ENCODE results near the gene BICRAL. TPM values are rescaled to one million over a fixed set of nuclear protein-coding genes. Genes with fewer than 3 reads are reported as not detected.
"Not testable (repeated sequence)": the region's sequence is repeated elsewhere in the genome, so short reads cannot be mapped to it uniquely, and the experiment has no call there.

The BICRAL gene
- 1 to 10 TPM; 1.9 to 5.3 (median 2.4) TPM for polyA plus RNA-seq

GRCh38 chr6:42781796-42782688 is at the start of gene BICRAL:
Gene BICRAL, plus strand, starts transcription at chr6:42782052. Its CDS starts 39,971 bp downstream, at chr6:42822023.
- Mint-ChIP-seq H3K4me3 (peak within 1 kb of the TSS; percentile 97 to 98 (median 98)), H3K36me3 (peaks cover 0 to 4% (median 3%) of the 10 kb centered on the region in 3 donors), H3K27me3 (ENCODE audit: low read depth in 3 of 3) (peaks cover 28 to 32% (median 29%) of the 10 kb centered on the region in 3 donors), H3K4me1 (peaks cover 15 to 17% of the 10 kb centered on the region in 2 donors), H3K27ac (peak within 1 kb of the TSS in 5 of 6 donors; percentile 96 to 100 (median 100)), H3K9me3 (peaks cover 0 to 2% (median 0%) of the 10 kb centered on the region in 6 donors)
- peak; percentile 74 to 82 (median 80) for DNase-seq

- not testable (repeated sequence) for H3K27me3 Mint-ChIP-seq (ENCODE audit: low read depth in 3 of 3); DNase-seq; H3K4me3 Mint-ChIP-seq; H3K4me1 Mint-ChIP-seq; H3K27ac Mint-ChIP-seq; H3K36me3 Mint-ChIP-seq; H3K9me3 Mint-ChIP-seq
Observed at GRCh38 chr6:42733867-42734481, 47.9 kb upstream of the BICRAL start.

- no peak for DNase-seq
- Mint-ChIP-seq H3K27me3 (ENCODE audit: low read depth in 3 of 3) (peaks cover 0 to 5% (median 2%) of the 10 kb centered on the region in 3 donors), H3K9me3 (peaks cover 0 to 1% (median 0%) of the 10 kb centered on the region in 6 donors), H3K4me1 (no peaks in the 10 kb centered on the region), H3K4me3 (no peak overlapping the region), H3K36me3 (no peaks in the 10 kb centered on the region), H3K27ac (no peak overlapping the region)
Observed at GRCh38 chr6:42735976-42736375, 45.9 kb upstream of the BICRAL start.

- peaks cover 2 to 7% (median 7%) of the 10 kb centered on the region in 3 donors for H3K27me3 Mint-ChIP-seq (ENCODE audit: low read depth in 3 of 3)
- H3K4me1 Mint-ChIP-seq: peaks cover 9 to 12% of the 10 kb centered on the region in 2 donors
- peaks cover under 1 to 10% (median 1%) of the 10 kb centered on the region in 3 donors for H3K36me3 Mint-ChIP-seq
- peaks cover 5 to 16% (median 9%) of the 10 kb centered on the region in 6 donors for H3K9me3 Mint-ChIP-seq
- no peak overlapping the region for H3K4me3 Mint-ChIP-seq
- DNase-seq: no peak
- H3K27ac Mint-ChIP-seq: no peak overlapping the region
Observed at GRCh38 chr6:42740725-42741124, 41.1 kb upstream of the BICRAL start.

- peak overlapping the region in 3 of 6 donors; percentile 12 to 68 (median 33) for H3K27ac Mint-ChIP-seq
- peaks cover 6 to 18% (median 11%) of the 10 kb centered on the region in 6 donors for H3K9me3 Mint-ChIP-seq
- peaks cover 16 to 17% of the 10 kb centered on the region in 2 donors for H3K4me1 Mint-ChIP-seq
- no peak for DNase-seq
- peaks cover 13 to 15% (median 13%) of the 10 kb centered on the region in 3 donors for H3K27me3 Mint-ChIP-seq (ENCODE audit: low read depth in 3 of 3)
- peaks cover 3 to 12% (median 4%) of the 10 kb centered on the region in 3 donors for H3K36me3 Mint-ChIP-seq
- H3K4me3 Mint-ChIP-seq: peak overlapping the region; percentile 22 to 53 (median 30)
Observed at GRCh38 chr6:42742116-42742894, 39.5 kb upstream of the BICRAL start.

- no peak for DNase-seq
- peaks cover 33 to 35% of the 10 kb centered on the region in 2 donors for H3K4me1 Mint-ChIP-seq
- H3K4me3 Mint-ChIP-seq: peak overlapping the region; percentile 97 to 100 (median 99)
- peaks cover 4 to 18% (median 11%) of the 10 kb centered on the region in 6 donors for H3K9me3 Mint-ChIP-seq
- H3K27ac Mint-ChIP-seq: peak overlapping the region in 5 of 6 donors; percentile 50 to 100 (median 100)
- H3K27me3 Mint-ChIP-seq (ENCODE audit: low read depth in 3 of 3): peaks cover 13 to 15% (median 14%) of the 10 kb centered on the region in 3 donors
- peaks cover 4 to 12% (median 7%) of the 10 kb centered on the region in 3 donors for H3K36me3 Mint-ChIP-seq
Observed at GRCh38 chr6:42744351-42744893, 37.4 kb upstream of the BICRAL start.

- peak overlapping the region; percentile 95 to 100 (median 100) for H3K27ac Mint-ChIP-seq
- H3K36me3 Mint-ChIP-seq: peaks cover 4 to 12% (median 7%) of the 10 kb centered on the region in 3 donors
- peak; percentile 46 to 60 (median 50) for DNase-seq
- peaks cover 4 to 18% (median 11%) of the 10 kb centered on the region in 6 donors for H3K9me3 Mint-ChIP-seq
- H3K4me3 Mint-ChIP-seq: peak overlapping the region; percentile 97 to 100 (median 99)
- H3K27me3 Mint-ChIP-seq (ENCODE audit: low read depth in 3 of 3): peaks cover 10 to 15% (median 14%) of the 10 kb centered on the region in 3 donors
- H3K4me1 Mint-ChIP-seq: peaks cover 33 to 35% of the 10 kb centered on the region in 2 donors
Observed at GRCh38 chr6:42745083-42745639, 36.7 kb upstream of the BICRAL start.

- H3K36me3 Mint-ChIP-seq: peaks cover 4 to 12% (median 7%) of the 10 kb centered on the region in 3 donors
- H3K27ac Mint-ChIP-seq: peak within 1 kb of the TSS; percentile 95 to 100 (median 100)
- DNase-seq: peak; percentile 93 to 94 (median 93)
- H3K9me3 Mint-ChIP-seq: peaks cover 4 to 18% (median 11%) of the 10 kb centered on the region in 6 donors
- H3K4me1 Mint-ChIP-seq: peaks cover 33 to 35% of the 10 kb centered on the region in 2 donors
- peaks cover 10 to 15% (median 14%) of the 10 kb centered on the region in 3 donors for H3K27me3 Mint-ChIP-seq (ENCODE audit: low read depth in 3 of 3)
- H3K4me3 Mint-ChIP-seq: peak within 1 kb of the TSS; percentile 97 to 100 (median 99)
Observed at GRCh38 chr6:42745640-42746462, 36.0 kb upstream of the BICRAL start, which contains the start of gene TBCC. Gene TBCC, minus strand, starts transcription at chr6:42746103. Its CDS starts 30 bp downstream, at chr6:42746073.

GRCh38 chr6:42746463-42747391 is 35.1 kb upstream of the BICRAL start:
- peak overlapping the region; percentile 97 to 100 (median 99) for H3K4me3 Mint-ChIP-seq
- peaks cover 0 to 14% (median 11%) of the 10 kb centered on the region in 6 donors for H3K9me3 Mint-ChIP-seq
- H3K36me3 Mint-ChIP-seq: peaks cover 4 to 12% (median 10%) of the 10 kb centered on the region in 3 donors
- peak; percentile 84 to 87 (median 84) for DNase-seq
- peak overlapping the region; percentile 95 to 100 (median 100) for H3K27ac Mint-ChIP-seq
- peaks cover 10 to 15% (median 14%) of the 10 kb centered on the region in 3 donors for H3K27me3 Mint-ChIP-seq (ENCODE audit: low read depth in 3 of 3)
- peaks cover 33 to 35% of the 10 kb centered on the region in 2 donors for H3K4me1 Mint-ChIP-seq

- peaks cover 26 to 32% of the 10 kb centered on the region in 2 donors for H3K4me1 Mint-ChIP-seq
- H3K36me3 Mint-ChIP-seq: peaks cover 7 to 13% (median 8%) of the 10 kb centered on the region in 3 donors
- H3K27me3 Mint-ChIP-seq (ENCODE audit: low read depth in 3 of 3): peaks cover 12 to 15% (median 14%) of the 10 kb centered on the region in 3 donors
- H3K9me3 Mint-ChIP-seq: peaks cover 0 to 5% (median 4%) of the 10 kb centered on the region in 6 donors
- H3K27ac Mint-ChIP-seq: peak overlapping the region; percentile 48 to 100 (median 85)
- no peak for DNase-seq
- H3K4me3 Mint-ChIP-seq: peak overlapping the region; percentile 97 to 100 (median 99)
Observed at GRCh38 chr6:42748203-42748898, 33.5 kb upstream of the BICRAL start.

Data from immature natural killer cell (primary cell).